ENCODE results near the gene TBC1D26. TPM values are rescaled to one million over a fixed set of nuclear protein-coding genes. Genes with fewer than 3 reads are reported as not detected.

The TBC1D26 gene
- polyA plus RNA-seq, 4 donors, result 0.59 to 1.0 (median 0.93) TPM

Other genes starting within 250 kb of the TBC1D26 start
- 10 to 100 TPM; 13.1 to 24.1 (median 20.7) TPM for gene TVP23C, start 168.8 kb upstream of the TBC1D26 start, polyA plus RNA-seq (ENCODE audit: insufficient read length in 4 of 4)
- 1 to 10 TPM; 1.1 to 1.9 (median 1.1) TPM for gene FBXW10B, start 112.6 kb upstream of the TBC1D26 start, polyA plus RNA-seq (ENCODE audit: insufficient read length in 4 of 4)
- 10 to 100 TPM; 23.4 to 26.9 (median 25.4) TPM for gene TRIM16, start 48.0 kb upstream of the TBC1D26 start, polyA plus RNA-seq (ENCODE audit: insufficient read length in 4 of 4)
- gene ZNF286A, start 32.5 kb upstream of the TBC1D26 start, polyA plus RNA-seq (ENCODE audit: insufficient read length in 4 of 4), result 10 to 100 TPM; 34.5 to 45.1 (median 43.6) TPM
- 1 to 10 TPM; 1.1 to 7.5 (median 2.6) TPM for gene ADORA2B, start 212.8 kb downstream of the TBC1D26 start, polyA plus RNA-seq (ENCODE audit: insufficient read length in 4 of 4)

Measured in left renal cortex interstitium (tissue), 4 donors.